Lower leg skin (tissue), 3 donors: Measurements from ENCODE around the gene SHISAL2B.

Experiments
- CTCF ChIP-seq, 3 donors: fragments of 450-650 bp; IDR thresholded peaks; one replicate each; pipeline ENCODE4 v1.5.1; 2016; ENCODE audit warnings: antibody characterized with exemption in 3 of 3, mild to moderate bottlenecking in 3 of 3, moderate library complexity in 2 of 3
- POLR2A ChIP-seq, 2 donors: fragments of 450-650 bp; IDR thresholded peaks; one replicate each; pipeline ENCODE4 v1.6.1; 2016 to 2017; ENCODE audit warnings: antibody characterized with exemption in 2 of 2, mild to moderate bottlenecking in 1 of 2, moderate library complexity in 1 of 2

- TF ChIP-seq CTCF (IDR thresholded peaks at IDR 0.05) (no peak), POLR2A (IDR thresholded peaks at IDR 0.05) (no peak)
Observed at GRCh38 chr5:64685866-64686265, 4.4 kb upstream of the SHISAL2B start.
